GM12878 (cell line): ENCODE measurements around the gene ANGEL1. TPM values are rescaled to one million over a fixed set of nuclear protein-coding genes. Genes with fewer than 3 reads are reported as not detected.

Source experiments
- ATAC-seq: fragments of 200-7000 bp; cut with Tn5 transposase; 3 replicates; pipeline ENCODE4 v1.9.1; 2020; ENCODE audit warnings: mild to moderate bottlenecking, moderate library complexity
- BruUV-seq: library from RNA; stranded (reverse); fragments of 400-500 nt; replicated peaks from 2 replicates; lab custom pipeline; 2021; lab: Mats Ljungman, UMichigan
- CTCF ChIA-PET: fragments of 300-600 bp; sonication (Branson Sonifier 250); formaldehyde crosslinking; extraction: SDS; loops from one replicate; lab custom pipeline; 2021; ENCODE audit warnings: inconsistent platforms; lab: Yijun Ruan, JAX
- POLR2A ChIA-PET: fragments of 350-600 bp; formaldehyde crosslinking; extraction: SDS; loops from one replicate; lab custom pipeline; 2021; ENCODE audit warnings: inconsistent platforms; lab: Charles Lee
- RAD21 ChIA-PET: fragments of 300-600 bp; sonication (Branson Sonifier 250); formaldehyde crosslinking; loops from one replicate; lab custom pipeline; 2023; ENCODE audit warnings: antibody characterized with exemption; ENCODE audit not compliant: unreplicated experiment; lab: Charles Lee
- SMC1A ChIA-PET: fragments of 300-600 bp; sonication (Branson Sonifier 250); formaldehyde crosslinking; loops from one replicate; lab custom pipeline; 2023; ENCODE audit not compliant: unreplicated experiment, uncharacterized antibody; lab: Charles Lee
- DNase-seq: peaks from one replicate; pipeline ENCODE4 v3.0.0-alpha.2; 2011; ENCODE audit warnings: low read depth, low spot score
- FAIRE-seq: peaks from 3 replicates; lab custom pipeline; 2011; peaks lifted over from hg19 to GRCh38; lab: Jason Lieb, UNC
- H2AFZ ChIP-seq: 2 replicates; pipeline ENCODE4 v1.6.0; 2011; ENCODE audit warnings: low read depth, low read length, control low read depth; ENCODE audit not compliant: control insufficient read depth
- H3K27ac ChIP-seq: 2 replicates; pipeline ENCODE4 v1.5.1; 2011; ENCODE audit warnings: control low read depth; ENCODE audit not compliant: control insufficient read depth, insufficient read depth
- H3K27me3 ChIP-seq, 2 experiments: replicated peaks in 1 of 2; 2 replicates each; pipeline versions ENCODE4 v1.6.0 to v1.6.1; 2011; ENCODE audit warnings: low read length in 1 of 2; ENCODE audit not compliant: control insufficient read depth in 2 of 2, insufficient read depth in 2 of 2
- H3K36me3 ChIP-seq, 2 experiments: 2 replicates each; pipeline ENCODE4 v1.5.1; 2011; ENCODE audit warnings: low read length in 1 of 2; ENCODE audit not compliant: control insufficient read depth in 2 of 2, insufficient read depth in 2 of 2
- H3K4me1 ChIP-seq: 2 replicates; pipeline ENCODE4 v1.6.1; 2011; ENCODE audit warnings: mild to moderate bottlenecking, low read length, moderate library complexity, mixed read lengths; ENCODE audit not compliant: control insufficient read depth, insufficient read depth
- H3K4me2 ChIP-seq: 2 replicates; pipeline ENCODE4 v1.6.0; 2011; ENCODE audit warnings: control low read depth; ENCODE audit not compliant: control insufficient read depth, insufficient read depth
- H3K4me3 ChIP-seq: fragments of 200-600 bp; sonication (generic); 2 replicates; pipeline ENCODE4 v1.5.1; 2016
- H3K79me2 ChIP-seq: 2 replicates; pipeline ENCODE4 v1.6.0; 2011; ENCODE audit warnings: low read length; ENCODE audit not compliant: control insufficient read depth, insufficient read depth
- H3K9ac ChIP-seq: 2 replicates; pipeline ENCODE4 v1.8.0; 2011; ENCODE audit warnings: low read length, control low read depth, mixed read lengths; ENCODE audit not compliant: control insufficient read depth, insufficient read depth
- H3K9me3 ChIP-seq: replicated peaks from 3 replicates; pipeline ENCODE4 v1.5.1; 2011; ENCODE audit warnings: mild to moderate bottlenecking, low read length; ENCODE audit not compliant: control insufficient read depth, insufficient read depth
- H4K20me1 ChIP-seq: 2 replicates; pipeline ENCODE4 v1.6.0; 2011; ENCODE audit not compliant: control insufficient read depth, insufficient read depth
- ATF2 ChIP-seq: IDR thresholded peaks from 2 replicates; pipeline ENCODE4 v1.6.1; 2012; ENCODE audit warnings: low read length, inconsistent platforms
- BCLAF1 ChIP-seq: fragments of 450-650 bp; IDR thresholded peaks from 2 replicates; pipeline ENCODE4 v1.6.1; 2017; ENCODE audit warnings: antibody characterized with exemption, mild to moderate bottlenecking, moderate library complexity
- NFYB ChIP-seq: IDR thresholded peaks from 2 replicates; pipeline ENCODE4 v1.6.1; 2011; ENCODE audit warnings: low read depth, mild to moderate bottlenecking, low read length, improper control_type of control experiment, moderate library complexity; ENCODE audit not compliant: insufficient read depth
- SPI1 ChIP-seq: IDR thresholded peaks from 2 replicates; pipeline ENCODE4 v1.6.1; 2011; ENCODE audit warnings: low read depth, mild to moderate bottlenecking, low read length, moderate library complexity, borderline replicate concordance; ENCODE audit not compliant: insufficient read depth
- WGBS: methylation state at CpG from one replicate; pipeline ENCODE4 v1.1.6; 2016; ENCODE audit warnings: low lambda C conversion rate; ENCODE audit not compliant: insufficient replicate concordance, insufficient coverage; ENCODE audit errors: missing lambda C conversion rate; 5-methylcytosine and 5-hydroxymethylcytosine counted together
- in situ Hi-C: fragments of 300-500 bp; cut with MboI; formaldehyde crosslinking; loops from 9 replicates; pipeline ENCODE4 v1.14.3; 2018; ENCODE audit warnings: mixed read lengths
- intact Hi-C: fragments of 100-400 bp; cut with micrococcal nuclease; formaldehyde crosslinking; loops from one replicate; pipeline ENCODE4 v1.14.2; 2022; ENCODE audit not compliant: unreplicated experiment
- polyA plus RNA-seq, 11 experiments: library from polyadenylated mRNA; depleted of rRNA in 4 of 11; unstranded in 6 of 11; stranded (reverse) in 5 of 11; fragments of >200 nt; fragmentation: Nextera tagmentation in 4 of 11; fragmentation: Illumina TruSeq in 1 of 11; extraction: Ambion mirVana in 4 of 11; extraction: Trizol in 1 of 11; gene quantifications; 1 replicate in 1 of 11; 2 replicates in 10 of 11; pipeline versions ENCODE4 v1.2.1 to v1.2.3, GENCODE V29; 2011 to 2016; ENCODE audit warnings: inconsistent platforms in 2 of 11, missing spikeins in 2 of 11, low read depth in 1 of 11
- total RNA-seq, 4 experiments: library from RNA; depleted of rRNA in 3 of 4; stranded (reverse); fragments of >200 nt in 3 of 4; fragmentation: Illumina TruSeq in 1 of 4; extraction: Trizol in 1 of 4; gene quantifications; 2 replicates each; pipeline versions ENCODE4 v1.2.1 to v1.2.3, GENCODE V29; 2013 to 2021

ANGEL1 gene
- total and polyA plus RNA-seq, 10 of the 15 experiments (the other 5 are each of a cell fraction or from before 2014, with no cell fraction given), result 1.7 to 29.7 (median 12.3) TPM

GRCh38 chr14:76763096-76764041, 49.3 kb downstream of the ANGEL1 start:
- no peak for DNase-seq
- Histone ChIP-seq H3K36me3 (no peaks in the 10 kb centered on the region), H3K79me2 (no peaks in the 10 kb centered on the region), H2AFZ (no peak overlapping the region), H3K9me3 (no peaks in the 10 kb centered on the region), H3K4me3 (no peak overlapping the region), H3K4me1 (peaks cover 7% of the 10 kb centered on the region), H4K20me1 (no peaks in the 10 kb centered on the region), H3K4me2 (no peak overlapping the region), H3K27ac (no peak overlapping the region), H3K9ac (no peak overlapping the region), H3K27me3 (peaks cover 2 to 7% of the 10 kb centered on the region in 2 experiments)
- ChIA-PET SMC1A (no interaction called here), POLR2A (no interaction called here), RAD21 (no interaction called here), CTCF (no interaction called here)
- TF ChIP-seq ATF2 (no peak), SPI1 (no peak), NFYB (no peak), BCLAF1 (no peak)
- intact Hi-C loops (loop anchor here (5.0 kb wide), 1 partner anchor 49 kb away; the partner anchor contains the start of gene ANGEL1), in situ Hi-C loops (no loop called here)
- no TSS peak for BruUV-seq
- no peak for ATAC-seq
- no peak for FAIRE-seq
- 63% methylated on average over 14 of the region's 14 CpGs for WGBS
